ENCODE measurements around the gene IGSF1. TPM values are rescaled to one million over a fixed set of nuclear protein-coding genes. Genes with fewer than 3 reads are reported as not detected.

Gene IGSF1
- total and polyA plus RNA-seq, 2 donors (not counting 1 experiment from before 2014, with no cell fraction given) = under 0.01 to 0.03 TPM

DNA sequence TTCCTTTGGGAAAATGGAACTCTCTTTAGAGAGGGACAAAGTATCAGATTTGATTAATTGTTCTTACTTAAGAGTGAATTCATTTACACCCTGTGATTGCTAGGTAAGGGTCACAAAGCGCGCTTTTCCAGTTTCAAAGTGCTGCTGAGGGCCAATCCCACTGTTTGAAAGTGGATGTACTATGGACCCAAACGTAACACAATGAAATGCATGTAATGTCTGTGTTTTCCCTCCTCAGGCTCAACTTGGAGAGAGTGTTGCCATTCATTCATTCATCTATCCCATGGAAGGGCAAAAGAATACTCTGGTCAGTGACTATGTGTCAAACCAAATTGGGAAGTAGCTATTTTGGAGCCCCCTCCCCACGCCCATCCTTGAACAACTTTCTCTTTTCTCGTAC, 16.1 kb downstream of the IGSF1 start:
- no peak overlapping the region for H3K4me3 ChIP-seq (replicated peaks in 1 of 4; ENCODE audit: control extremely low read depth in 1 of 4, insufficient read depth in 1 of 4, low read depth in 3 of 4, low read length in 4 of 4)
- no peaks in the 10 kb centered on the region for H3K79me2 ChIP-seq (ENCODE audit: control insufficient read depth, insufficient read depth, low read length)

GRCh38 chrX:131271826-131272225, 17.3 kb downstream of the IGSF1 start:
- H3K4me3 ChIP-seq (replicated peaks in 1 of 4; ENCODE audit: control extremely low read depth in 1 of 4, insufficient read depth in 1 of 4, low read depth in 3 of 4, low read length in 4 of 4) = no peak overlapping the region
- no peaks in the 10 kb centered on the region for H3K9me3 ChIP-seq (ENCODE audit: control insufficient read depth, insufficient read depth, low read depth, low read length)
- no peak overlapping the region for H3K9ac ChIP-seq (ENCODE audit: insufficient read depth, low read length)
- H3K4me2 ChIP-seq (ENCODE audit: extremely low read depth, insufficient read depth, low read length) = no peak overlapping the region
- TF ChIP-seq EZH2 (IDR thresholded peaks at IDR 0.05; ENCODE audit: low read length, missing control alignments) = no peak
- TF ChIP-seq, protein P1, sequence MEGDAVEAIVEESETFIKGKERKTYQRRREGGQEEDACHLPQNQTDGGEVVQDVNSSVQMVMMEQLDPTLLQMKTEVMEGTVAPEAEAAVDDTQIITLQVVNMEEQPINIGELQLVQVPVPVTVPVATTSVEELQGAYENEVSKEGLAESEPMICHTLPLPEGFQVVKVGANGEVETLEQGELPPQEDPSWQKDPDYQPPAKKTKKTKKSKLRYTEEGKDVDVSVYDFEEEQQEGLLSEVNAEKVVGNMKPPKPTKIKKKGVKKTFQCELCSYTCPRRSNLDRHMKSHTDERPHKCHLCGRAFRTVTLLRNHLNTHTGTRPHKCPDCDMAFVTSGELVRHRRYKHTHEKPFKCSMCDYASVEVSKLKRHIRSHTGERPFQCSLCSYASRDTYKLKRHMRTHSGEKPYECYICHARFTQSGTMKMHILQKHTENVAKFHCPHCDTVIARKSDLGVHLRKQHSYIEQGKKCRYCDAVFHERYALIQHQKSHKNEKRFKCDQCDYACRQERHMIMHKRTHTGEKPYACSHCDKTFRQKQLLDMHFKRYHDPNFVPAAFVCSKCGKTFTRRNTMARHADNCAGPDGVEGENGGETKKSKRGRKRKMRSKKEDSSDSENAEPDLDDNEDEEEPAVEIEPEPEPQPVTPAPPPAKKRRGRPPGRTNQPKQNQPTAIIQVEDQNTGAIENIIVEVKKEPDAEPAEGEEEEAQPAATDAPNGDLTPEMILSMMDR (conservative IDR thresholded peaks at IDR 0.05 in 1 of 2, IDR thresholded peaks at IDR 0.05 in 1 of 2; ENCODE audit: low read depth in 1 of 2, low read length in 2 of 2) = no peak
- DNase-seq (ENCODE audit: low read depth in 2 of 2) = no peak
- no peaks in the 10 kb centered on the region for H3K27me3 ChIP-seq (ENCODE audit: control insufficient read depth, insufficient read depth, low read length)
- H3K36me3 ChIP-seq (ENCODE audit: control insufficient read depth, insufficient read depth, low read length) = no peaks in the 10 kb centered on the region
- H3K27ac ChIP-seq (ENCODE audit: insufficient read depth, low read length) = no peak overlapping the region
- H3K4me1 ChIP-seq (ENCODE audit: control insufficient read depth, extremely low read depth, insufficient read depth, low read length) = no peaks in the 10 kb centered on the region
- H3K79me2 ChIP-seq (ENCODE audit: control insufficient read depth, insufficient read depth, low read length) = no peaks in the 10 kb centered on the region
- H2AFZ ChIP-seq (ENCODE audit: low read length) = no peak overlapping the region
- H4K20me1 ChIP-seq (ENCODE audit: control insufficient read depth, extremely low read depth, insufficient read depth, low read length) = no peaks in the 10 kb centered on the region

More for the DNA sequence above, 16.1 kb downstream of the IGSF1 start:
- Histone ChIP-seq H3K4me1 (ENCODE audit: control insufficient read depth, extremely low read depth, insufficient read depth, low read length) (no peaks in the 10 kb centered on the region), H3K27ac (ENCODE audit: insufficient read depth, low read length) (no peak overlapping the region), H4K20me1 (ENCODE audit: control insufficient read depth, extremely low read depth, insufficient read depth, low read length) (no peaks in the 10 kb centered on the region), H3K36me3 (ENCODE audit: control insufficient read depth, insufficient read depth, low read length) (no peaks in the 10 kb centered on the region), H3K4me2 (ENCODE audit: extremely low read depth, insufficient read depth, low read length) (no peak overlapping the region), H2AFZ (ENCODE audit: low read length) (no peak overlapping the region), H3K9ac (ENCODE audit: insufficient read depth, low read length) (no peak overlapping the region), H3K27me3 (ENCODE audit: control insufficient read depth, insufficient read depth, low read length) (no peaks in the 10 kb centered on the region), H3K9me3 (ENCODE audit: control insufficient read depth, insufficient read depth, low read depth, low read length) (no peaks in the 10 kb centered on the region)
- TF ChIP-seq, protein P1 (conservative IDR thresholded peaks at IDR 0.05 in 1 of 2, IDR thresholded peaks at IDR 0.05 in 1 of 2; ENCODE audit: low read depth in 1 of 2, low read length in 2 of 2) = no peak
- no peak for TF ChIP-seq EZH2 (IDR thresholded peaks at IDR 0.05; ENCODE audit: low read length, missing control alignments)
- DNase-seq (ENCODE audit: low read depth in 2 of 2) = no peak

DNA sequence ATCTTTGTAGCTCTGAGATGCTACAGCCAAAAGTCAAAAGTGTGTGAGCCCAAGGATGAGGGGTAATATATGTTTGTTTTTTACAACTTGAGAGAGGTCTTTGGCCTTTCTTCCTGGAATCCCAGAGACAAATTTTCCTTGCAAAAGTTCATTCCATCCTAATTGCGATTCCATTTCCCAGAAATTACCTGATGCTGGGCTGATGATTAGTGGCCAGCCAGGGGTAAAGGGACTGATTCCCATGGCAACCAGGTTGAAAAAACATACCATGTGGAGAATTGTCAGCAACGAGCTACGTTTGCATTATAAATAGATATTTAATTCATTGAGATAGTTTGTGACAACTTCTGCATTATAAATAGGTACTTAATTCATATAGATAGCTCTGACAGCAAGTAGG, 17.8 kb downstream of the IGSF1 start:
- no peaks in the 10 kb centered on the region for H3K4me1 ChIP-seq (ENCODE audit: control insufficient read depth, extremely low read depth, insufficient read depth, low read length)
- no peaks in the 10 kb centered on the region for H3K27me3 ChIP-seq (ENCODE audit: control insufficient read depth, insufficient read depth, low read length)
- no peak overlapping the region for H3K27ac ChIP-seq (ENCODE audit: insufficient read depth, low read length)
- H3K79me2 ChIP-seq (ENCODE audit: control insufficient read depth, insufficient read depth, low read length) = no peaks in the 10 kb centered on the region
- H2AFZ ChIP-seq (ENCODE audit: low read length) = no peak overlapping the region
- H3K9me3 ChIP-seq (ENCODE audit: control insufficient read depth, insufficient read depth, low read depth, low read length) = no peaks in the 10 kb centered on the region
- H4K20me1 ChIP-seq (ENCODE audit: control insufficient read depth, extremely low read depth, insufficient read depth, low read length) = no peaks in the 10 kb centered on the region
- DNase-seq (ENCODE audit: low read depth in 2 of 2) = no peak
- H3K4me3 ChIP-seq (replicated peaks in 1 of 4; ENCODE audit: control extremely low read depth in 1 of 4, insufficient read depth in 1 of 4, low read depth in 3 of 4, low read length in 4 of 4) = no peak overlapping the region
- no peak overlapping the region for H3K4me2 ChIP-seq (ENCODE audit: extremely low read depth, insufficient read depth, low read length)
- no peak overlapping the region for H3K9ac ChIP-seq (ENCODE audit: insufficient read depth, low read length)
- H3K36me3 ChIP-seq (ENCODE audit: control insufficient read depth, insufficient read depth, low read length) = no peaks in the 10 kb centered on the region
- TF ChIP-seq, protein P1 (conservative IDR thresholded peaks at IDR 0.05 in 1 of 2, IDR thresholded peaks at IDR 0.05 in 1 of 2; ENCODE audit: low read depth in 1 of 2, low read length in 2 of 2) = no peak
- no peak for TF ChIP-seq EZH2 (IDR thresholded peaks at IDR 0.05; ENCODE audit: low read length, missing control alignments)

All from fibroblast of lung (primary cell).